ENCODE measurements around the gene RNF138.
"Not testable (repeated sequence)": the region's sequence is repeated elsewhere in the genome, so short reads cannot be mapped to it uniquely, and the experiment has no call there.

The RNF138 gene

GRCh38 chr18:32081881-32082280 is 9.8 kb upstream of the RNF138 start:
- H3K9me3 ChIP-seq (ENCODE audit: control insufficient read depth, insufficient read depth, low read length) = no peaks in the 10 kb centered on the region
- no peaks in the 10 kb centered on the region for H3K36me3 ChIP-seq (ENCODE audit: control insufficient read depth, insufficient read depth, low read length)
- H3K4me3 ChIP-seq (ENCODE audit: low read depth, low read length) = no peak overlapping the region
- no peaks in the 10 kb centered on the region for H3K4me1 ChIP-seq (ENCODE audit: control insufficient read depth, insufficient read depth, low read length)
- no peak overlapping the region for H3K9ac ChIP-seq (ENCODE audit: low read depth, low read length)
- H3K27me3 ChIP-seq (ENCODE audit: control insufficient read depth, insufficient read depth, low read length) = no peaks in the 10 kb centered on the region

DNA sequence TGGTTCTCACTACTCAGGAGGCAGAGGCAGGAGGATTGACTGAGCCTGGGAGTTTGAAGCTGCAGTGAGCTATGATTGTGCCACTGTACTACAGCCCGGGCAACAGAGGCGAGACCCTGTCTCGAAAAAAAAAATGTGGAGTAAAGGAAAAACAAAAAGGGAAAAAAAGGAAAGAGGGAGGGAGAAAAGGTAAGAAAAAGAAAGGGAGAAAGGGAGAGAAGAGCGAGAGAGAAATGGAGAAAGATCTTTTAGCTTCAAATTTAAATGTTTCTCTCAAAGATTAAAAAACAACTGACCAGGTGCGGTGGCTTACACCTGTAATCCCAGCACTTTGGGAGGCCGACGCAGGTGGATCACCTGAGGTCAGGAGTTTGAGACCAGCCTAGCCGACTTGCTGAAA is 7.9 kb upstream of the RNF138 start:
- Histone ChIP-seq H3K27me3 (ENCODE audit: control insufficient read depth, insufficient read depth, low read length) (no peaks in the 10 kb centered on the region), H3K4me1 (ENCODE audit: control insufficient read depth, insufficient read depth, low read length) (no peaks in the 10 kb centered on the region), H3K4me3 (ENCODE audit: low read depth, low read length) (no peak overlapping the region), H3K9ac (ENCODE audit: low read depth, low read length) (no peak overlapping the region), H3K9me3 (ENCODE audit: control insufficient read depth, insufficient read depth, low read length) (no peaks in the 10 kb centered on the region), H3K36me3 (ENCODE audit: control insufficient read depth, insufficient read depth, low read length) (no peaks in the 10 kb centered on the region)

DNA sequence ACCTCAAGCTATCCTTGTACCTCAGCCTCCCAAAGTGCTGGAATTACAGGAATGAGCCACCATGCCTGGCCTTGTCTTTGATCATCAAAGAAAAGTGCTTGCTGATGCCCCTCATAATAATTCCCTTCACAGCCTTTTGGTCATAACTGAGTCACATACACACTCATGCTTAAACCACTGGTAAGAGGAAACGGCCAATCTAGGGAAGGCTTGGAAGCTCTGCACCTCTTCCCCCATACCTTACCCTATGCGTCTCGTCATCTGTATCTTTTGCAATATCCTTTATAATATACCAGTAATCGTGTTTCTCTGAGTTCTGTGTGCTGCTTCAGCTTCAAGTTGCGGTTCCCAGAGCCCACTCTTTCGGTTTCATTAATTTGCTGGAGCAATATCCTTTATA is 4.8 kb upstream of the RNF138 start:
- Histone ChIP-seq H3K4me3 (ENCODE audit: low read depth, low read length) (no peak overlapping the region), H3K9ac (ENCODE audit: low read depth, low read length) (no peak overlapping the region), H3K4me1 (ENCODE audit: control insufficient read depth, insufficient read depth, low read length) (no peaks in the 10 kb centered on the region), H3K9me3 (ENCODE audit: control insufficient read depth, insufficient read depth, low read length) (no peaks in the 10 kb centered on the region), H3K36me3 (ENCODE audit: control insufficient read depth, insufficient read depth, low read length) (no peaks in the 10 kb centered on the region), H3K27me3 (ENCODE audit: control insufficient read depth, insufficient read depth, low read length) (no peaks in the 10 kb centered on the region)

GRCh38 chr18:32090831-32091230 is 843 bp upstream of the RNF138 start:
- H3K4me1 ChIP-seq (ENCODE audit: control insufficient read depth, insufficient read depth, low read length) = peaks cover 11% of the 10 kb centered on the region
- H3K4me3 ChIP-seq (ENCODE audit: low read depth, low read length); H3K9me3 ChIP-seq (ENCODE audit: control insufficient read depth, insufficient read depth, low read length); H3K27me3 ChIP-seq (ENCODE audit: control insufficient read depth, insufficient read depth, low read length); H3K36me3 ChIP-seq (ENCODE audit: control insufficient read depth, insufficient read depth, low read length); H3K9ac ChIP-seq (ENCODE audit: low read depth, low read length): not testable (repeated sequence)

DNA sequence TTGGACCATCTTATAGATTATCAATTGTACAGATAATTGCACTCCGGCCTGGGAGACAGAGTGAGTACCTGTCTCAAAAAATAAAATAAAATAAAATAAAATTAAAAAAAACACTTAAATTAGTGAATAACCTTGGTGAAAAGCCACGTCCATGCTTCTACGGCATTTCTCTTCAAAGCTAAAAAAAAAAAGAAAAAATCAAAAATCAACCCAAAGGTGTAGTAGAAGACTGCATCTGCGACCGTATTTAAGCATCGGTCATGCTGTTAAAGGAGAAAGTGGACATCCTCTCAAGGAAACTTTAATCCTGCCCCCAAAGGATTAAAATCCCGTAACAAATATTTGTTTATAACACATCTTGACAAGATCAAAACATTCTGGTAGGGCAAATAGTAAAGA is 350 bp upstream of the RNF138 start:
- Histone ChIP-seq H3K36me3 (ENCODE audit: control insufficient read depth, insufficient read depth, low read length) (no peaks in the 10 kb centered on the region), H3K4me1 (ENCODE audit: control insufficient read depth, insufficient read depth, low read length) (peaks cover 12% of the 10 kb centered on the region), H3K9me3 (ENCODE audit: control insufficient read depth, insufficient read depth, low read length) (no peaks in the 10 kb centered on the region), H3K4me3 (ENCODE audit: low read depth, low read length) (peak overlapping the region; percentile 70), H3K9ac (ENCODE audit: low read depth, low read length) (no peak overlapping the region), H3K27me3 (ENCODE audit: control insufficient read depth, insufficient read depth, low read length) (no peaks in the 10 kb centered on the region)

- Histone ChIP-seq H3K4me1 (ENCODE audit: control insufficient read depth, insufficient read depth, low read length) (peaks cover 12% of the 10 kb centered on the region), H3K36me3 (ENCODE audit: control insufficient read depth, insufficient read depth, low read length) (no peaks in the 10 kb centered on the region), H3K4me3 (ENCODE audit: low read depth, low read length) (peak overlapping the region; percentile 86), H3K27me3 (ENCODE audit: control insufficient read depth, insufficient read depth, low read length) (no peaks in the 10 kb centered on the region), H3K9ac (ENCODE audit: low read depth, low read length) (peak overlapping the region; percentile 81), H3K9me3 (ENCODE audit: control insufficient read depth, insufficient read depth, low read length) (no peaks in the 10 kb centered on the region)
Observed at GRCh38 chr18:32092422-32093101, 888 bp downstream of the RNF138 start.

DNA sequence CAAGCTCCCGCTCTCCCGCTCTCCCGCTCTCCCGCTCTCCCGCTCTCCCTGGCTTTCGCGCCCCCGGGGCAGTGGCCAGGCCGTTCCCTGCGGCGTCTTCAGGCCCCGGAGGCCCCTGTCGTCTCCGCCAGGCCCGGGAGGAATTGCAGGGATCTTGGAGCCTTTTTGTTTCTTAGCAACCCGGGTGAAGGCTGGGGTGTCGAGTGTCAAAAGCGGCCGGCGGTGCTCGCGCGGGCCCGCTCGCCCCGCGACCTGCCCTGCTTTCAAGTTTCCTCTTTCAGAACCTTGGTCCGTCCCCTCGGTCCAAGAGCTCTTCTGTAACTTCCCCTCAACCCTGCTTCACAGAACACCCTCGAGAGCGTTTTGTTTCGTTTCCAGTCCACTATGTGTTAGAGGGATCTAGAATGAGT is 1.4 kb downstream of the RNF138 start:
- Histone ChIP-seq H3K9me3 (ENCODE audit: control insufficient read depth, insufficient read depth, low read length) (no peaks in the 10 kb centered on the region), H3K4me1 (ENCODE audit: control insufficient read depth, insufficient read depth, low read length) (peaks cover 12% of the 10 kb centered on the region), H3K9ac (ENCODE audit: low read depth, low read length) (peak overlapping the region; percentile 81), H3K27me3 (ENCODE audit: control insufficient read depth, insufficient read depth, low read length) (no peaks in the 10 kb centered on the region), H3K36me3 (ENCODE audit: control insufficient read depth, insufficient read depth, low read length) (no peaks in the 10 kb centered on the region), H3K4me3 (ENCODE audit: low read depth, low read length) (peak overlapping the region; percentile 86)

DNA sequence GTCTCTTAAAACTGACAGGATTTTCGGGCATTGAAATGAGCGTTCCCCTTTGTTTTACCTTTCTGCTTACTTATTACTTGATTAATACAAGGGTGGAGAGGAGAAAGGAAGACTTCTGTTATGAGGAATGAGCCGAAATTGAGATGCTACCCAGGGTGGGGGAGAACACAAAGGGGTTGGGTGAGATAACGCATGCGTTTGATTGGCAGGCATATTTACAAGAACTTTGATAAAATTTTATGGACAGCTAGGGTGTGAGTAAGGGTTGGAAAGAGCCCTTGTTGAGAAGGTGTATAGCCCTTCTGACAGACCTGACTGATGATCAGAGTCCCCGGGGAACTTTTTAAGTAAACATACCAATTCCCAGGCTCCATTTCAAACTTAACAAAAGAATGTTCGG is 1.8 kb downstream of the RNF138 start:
- peaks cover 12% of the 10 kb centered on the region for H3K4me1 ChIP-seq (ENCODE audit: control insufficient read depth, insufficient read depth, low read length)
- H3K9ac ChIP-seq (ENCODE audit: low read depth, low read length) = peak overlapping the region; percentile 81
- no peaks in the 10 kb centered on the region for H3K27me3 ChIP-seq (ENCODE audit: control insufficient read depth, insufficient read depth, low read length)
- H3K36me3 ChIP-seq (ENCODE audit: control insufficient read depth, insufficient read depth, low read length) = no peaks in the 10 kb centered on the region
- no peaks in the 10 kb centered on the region for H3K9me3 ChIP-seq (ENCODE audit: control insufficient read depth, insufficient read depth, low read length)
- H3K4me3 ChIP-seq (ENCODE audit: low read depth, low read length) = peak overlapping the region; percentile 86

- H3K9me3 ChIP-seq (ENCODE audit: control insufficient read depth, insufficient read depth, low read length) = no peaks in the 10 kb centered on the region
- no peaks in the 10 kb centered on the region for H3K36me3 ChIP-seq (ENCODE audit: control insufficient read depth, insufficient read depth, low read length)
- no peak overlapping the region for H3K4me3 ChIP-seq (ENCODE audit: low read depth, low read length)
- no peaks in the 10 kb centered on the region for H3K27me3 ChIP-seq (ENCODE audit: control insufficient read depth, insufficient read depth, low read length)
- H3K9ac ChIP-seq (ENCODE audit: low read depth, low read length) = no peak overlapping the region
- peaks cover 12% of the 10 kb centered on the region for H3K4me1 ChIP-seq (ENCODE audit: control insufficient read depth, insufficient read depth, low read length)
Observed at GRCh38 chr18:32095192-32095899, 3.7 kb downstream of the RNF138 start.

DNA sequence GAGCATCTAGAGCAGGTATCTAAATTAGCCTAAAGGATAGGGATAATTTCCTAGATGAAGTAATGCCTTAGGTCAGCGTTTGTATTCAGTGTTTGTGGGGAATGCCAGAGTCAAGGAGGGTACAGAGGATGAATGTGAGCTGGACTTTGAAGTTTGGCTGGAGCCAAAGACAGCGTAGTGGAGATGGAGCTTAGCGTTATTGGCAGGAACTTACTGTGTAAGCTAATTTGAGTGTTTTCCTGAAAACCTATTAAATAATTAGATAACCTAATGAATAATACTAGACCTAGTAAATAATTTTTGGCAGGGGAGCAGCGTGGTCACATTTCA is 4.2 kb downstream of the RNF138 start:
- Histone ChIP-seq H3K4me3 (ENCODE audit: low read depth, low read length) (no peak overlapping the region), H3K9ac (ENCODE audit: low read depth, low read length) (no peak overlapping the region), H3K4me1 (ENCODE audit: control insufficient read depth, insufficient read depth, low read length) (peaks cover 12% of the 10 kb centered on the region), H3K36me3 (ENCODE audit: control insufficient read depth, insufficient read depth, low read length) (no peaks in the 10 kb centered on the region), H3K27me3 (ENCODE audit: control insufficient read depth, insufficient read depth, low read length) (no peaks in the 10 kb centered on the region), H3K9me3 (ENCODE audit: control insufficient read depth, insufficient read depth, low read length) (no peaks in the 10 kb centered on the region)

DNA sequence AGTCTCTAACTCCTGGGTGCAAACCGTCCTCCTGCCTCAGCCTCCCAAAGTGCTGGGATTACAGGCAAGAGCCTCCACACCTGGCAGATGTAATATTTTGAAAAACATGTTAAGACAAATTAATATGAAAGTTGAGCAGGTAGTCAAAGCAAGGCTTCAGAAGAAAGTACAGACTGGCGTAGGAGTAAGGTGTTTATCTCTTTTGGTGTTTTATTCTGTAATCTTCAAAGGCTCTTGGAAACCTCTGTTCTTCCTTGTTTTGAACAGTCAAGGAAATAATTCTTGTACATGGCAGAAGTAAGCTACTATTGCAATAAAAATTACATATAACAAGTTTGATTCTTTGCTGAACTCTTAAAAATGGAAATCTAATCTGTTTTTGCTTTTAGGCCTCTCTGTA is 5.3 kb downstream of the RNF138 start:
- no peak overlapping the region for H3K9ac ChIP-seq (ENCODE audit: low read depth, low read length)
- no peaks in the 10 kb centered on the region for H3K36me3 ChIP-seq (ENCODE audit: control insufficient read depth, insufficient read depth, low read length)
- H3K9me3 ChIP-seq (ENCODE audit: control insufficient read depth, insufficient read depth, low read length) = no peaks in the 10 kb centered on the region
- no peaks in the 10 kb centered on the region for H3K27me3 ChIP-seq (ENCODE audit: control insufficient read depth, insufficient read depth, low read length)
- peaks cover 12% of the 10 kb centered on the region for H3K4me1 ChIP-seq (ENCODE audit: control insufficient read depth, insufficient read depth, low read length)
- H3K4me3 ChIP-seq (ENCODE audit: low read depth, low read length) = no peak overlapping the region

GRCh38 chr18:32104516-32104915 is 12.8 kb downstream of the RNF138 start:
- Histone ChIP-seq H3K27me3 (ENCODE audit: control insufficient read depth, insufficient read depth, low read length) (no peaks in the 10 kb centered on the region), H3K4me3 (ENCODE audit: low read depth, low read length) (no peak overlapping the region), H3K9ac (ENCODE audit: low read depth, low read length) (no peak overlapping the region), H3K36me3 (ENCODE audit: control insufficient read depth, insufficient read depth, low read length) (no peaks in the 10 kb centered on the region), H3K4me1 (ENCODE audit: control insufficient read depth, insufficient read depth, low read length) (no peaks in the 10 kb centered on the region), H3K9me3 (ENCODE audit: control insufficient read depth, insufficient read depth, low read length) (no peaks in the 10 kb centered on the region)

All from iPS-15b (cell line).